ENCODE measurements around the gene BAZ1B. TPM values are rescaled to one million over a fixed set of nuclear protein-coding genes. Genes with fewer than 3 reads are reported as not detected.
A peak's percentile ranks its signal among the peaks of the same experiment; 100 is the strongest.
"Not testable (repeated sequence)": the region's sequence is repeated elsewhere in the genome, so short reads cannot be mapped to it uniquely, and the experiment has no call there.

The BAZ1B gene
- total RNA-seq, 1 donor from 2014 or later: 47.2 TPM

DNA sequence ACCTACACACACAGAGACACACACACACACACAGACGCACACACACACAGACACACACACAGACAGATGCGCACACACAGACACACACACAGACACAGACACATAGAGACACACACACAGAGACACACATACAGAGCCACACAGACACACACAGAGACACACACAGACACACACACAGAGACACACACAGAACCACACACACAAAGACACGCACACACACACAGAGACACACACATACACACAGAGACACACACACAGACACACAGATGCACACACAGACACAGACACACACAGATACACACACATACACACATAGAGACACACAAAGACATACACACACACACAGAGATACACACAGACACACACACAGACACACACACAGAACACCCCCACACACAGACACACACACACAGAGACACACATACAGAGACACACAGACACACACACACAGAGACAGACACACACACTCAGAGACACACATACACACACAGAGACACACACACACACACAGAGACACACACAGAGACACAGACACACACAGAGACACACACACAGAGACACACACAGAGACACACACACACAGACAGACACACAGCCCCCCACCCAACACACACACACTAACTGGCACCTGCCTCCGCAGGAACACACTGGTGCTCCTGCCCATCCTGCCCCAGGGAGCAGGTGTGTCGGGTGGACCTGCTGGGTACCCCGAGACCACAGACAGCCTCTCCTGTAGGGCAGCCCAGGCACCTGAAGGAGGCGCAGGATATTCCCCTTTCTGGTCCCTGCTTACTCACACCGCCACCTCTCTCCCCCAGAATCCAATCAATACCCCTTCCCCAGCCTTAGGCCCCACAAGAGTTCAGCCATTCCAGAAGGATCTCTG, 93.9 kb downstream of the BAZ1B start:
- DNase-seq (ENCODE audit: low read depth): no peak
- TF ChIP-seq, protein P1, sequence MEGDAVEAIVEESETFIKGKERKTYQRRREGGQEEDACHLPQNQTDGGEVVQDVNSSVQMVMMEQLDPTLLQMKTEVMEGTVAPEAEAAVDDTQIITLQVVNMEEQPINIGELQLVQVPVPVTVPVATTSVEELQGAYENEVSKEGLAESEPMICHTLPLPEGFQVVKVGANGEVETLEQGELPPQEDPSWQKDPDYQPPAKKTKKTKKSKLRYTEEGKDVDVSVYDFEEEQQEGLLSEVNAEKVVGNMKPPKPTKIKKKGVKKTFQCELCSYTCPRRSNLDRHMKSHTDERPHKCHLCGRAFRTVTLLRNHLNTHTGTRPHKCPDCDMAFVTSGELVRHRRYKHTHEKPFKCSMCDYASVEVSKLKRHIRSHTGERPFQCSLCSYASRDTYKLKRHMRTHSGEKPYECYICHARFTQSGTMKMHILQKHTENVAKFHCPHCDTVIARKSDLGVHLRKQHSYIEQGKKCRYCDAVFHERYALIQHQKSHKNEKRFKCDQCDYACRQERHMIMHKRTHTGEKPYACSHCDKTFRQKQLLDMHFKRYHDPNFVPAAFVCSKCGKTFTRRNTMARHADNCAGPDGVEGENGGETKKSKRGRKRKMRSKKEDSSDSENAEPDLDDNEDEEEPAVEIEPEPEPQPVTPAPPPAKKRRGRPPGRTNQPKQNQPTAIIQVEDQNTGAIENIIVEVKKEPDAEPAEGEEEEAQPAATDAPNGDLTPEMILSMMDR (conservative IDR thresholded peaks at IDR 0.05; ENCODE audit: low read depth, low read length): no peak
- no peak overlapping the region for H3K4me3 ChIP-seq (ENCODE audit: low read depth, low read length)

DNA sequence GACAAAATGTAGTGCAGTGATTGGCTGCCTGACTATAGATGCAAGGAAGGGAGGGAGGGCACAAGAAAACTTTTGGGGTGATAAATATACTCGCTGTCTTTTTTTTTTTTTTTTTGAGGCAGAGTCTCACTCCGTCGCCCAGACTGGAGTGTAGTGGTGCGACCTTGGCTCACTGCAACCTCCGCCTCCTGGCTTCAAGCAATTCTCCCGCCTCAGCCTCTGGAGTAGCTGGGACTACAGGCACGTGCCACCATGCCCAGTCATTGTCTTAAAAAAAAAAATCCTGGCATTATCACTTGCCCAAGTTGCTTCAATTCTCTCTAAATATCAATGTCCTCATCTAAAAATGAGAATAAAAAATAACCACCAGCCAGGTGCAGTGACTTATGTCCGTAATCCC, 96.1 kb downstream of the BAZ1B start:
- H3K4me3 ChIP-seq (ENCODE audit: low read depth, low read length): no peak overlapping the region
- no peak for DNase-seq (ENCODE audit: low read depth)
- TF ChIP-seq, protein P1 (conservative IDR thresholded peaks at IDR 0.05; ENCODE audit: low read depth, low read length): no peak

DNA sequence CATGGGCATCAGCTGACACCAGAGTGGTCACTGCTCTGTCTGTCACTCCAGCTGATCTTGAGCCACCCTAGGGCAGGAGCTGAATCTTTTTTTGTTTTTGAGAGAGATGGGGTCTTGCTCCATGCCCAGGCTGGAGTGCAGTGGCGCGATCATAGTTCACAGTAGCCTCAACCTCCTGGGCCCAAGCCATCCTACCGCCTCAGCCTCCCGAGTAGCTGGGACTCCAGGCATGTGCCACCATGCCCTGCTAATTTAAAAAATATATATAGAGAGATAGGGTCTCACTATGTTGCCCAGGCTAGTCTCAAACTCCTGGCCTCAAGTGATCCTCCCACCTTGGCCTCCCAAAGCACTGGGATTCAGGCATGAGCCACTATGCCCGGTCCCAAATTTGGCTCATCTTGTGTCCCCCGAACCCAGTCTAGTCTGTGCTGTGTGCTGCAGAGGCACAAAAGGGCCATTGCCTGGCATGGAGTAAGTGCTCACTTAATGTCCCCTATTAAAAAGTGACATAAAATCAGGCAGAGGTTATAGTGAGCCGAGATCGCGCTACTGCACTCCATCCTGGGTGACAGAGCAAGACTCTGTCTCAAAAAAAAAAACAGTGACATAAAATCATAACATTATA, 96.6 kb downstream of the BAZ1B start:
- TF ChIP-seq, protein P1 (conservative IDR thresholded peaks at IDR 0.05; ENCODE audit: low read depth, low read length): no peak
- no peak for DNase-seq (ENCODE audit: low read depth)
- H3K4me3 ChIP-seq (ENCODE audit: low read depth, low read length): no peak overlapping the region

DNA sequence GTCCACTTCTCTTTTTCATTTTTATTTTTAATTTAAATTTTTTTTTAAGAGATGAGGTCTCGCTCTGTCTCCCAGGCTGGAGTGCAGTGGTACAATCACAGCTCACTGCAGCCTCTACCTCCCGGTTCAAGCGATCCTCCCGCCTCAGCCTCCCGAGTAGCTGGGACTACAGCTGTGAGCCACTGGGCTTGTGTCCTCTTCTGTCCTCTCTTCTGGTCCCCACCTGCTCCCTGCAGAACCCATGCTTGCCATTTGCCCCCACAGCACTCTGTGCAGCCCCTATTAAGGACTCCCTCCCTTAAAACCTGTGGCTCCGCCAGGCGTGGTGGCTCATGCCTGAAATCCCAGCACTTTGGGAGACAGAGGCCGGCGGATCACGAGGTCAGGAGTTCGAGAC, 97.6 kb downstream of the BAZ1B start:
- no peak for DNase-seq (ENCODE audit: low read depth)
- TF ChIP-seq, protein P1 (conservative IDR thresholded peaks at IDR 0.05; ENCODE audit: low read depth, low read length): no peak
- H3K4me3 ChIP-seq (ENCODE audit: low read depth, low read length): peak overlapping the region; percentile 39

DNA sequence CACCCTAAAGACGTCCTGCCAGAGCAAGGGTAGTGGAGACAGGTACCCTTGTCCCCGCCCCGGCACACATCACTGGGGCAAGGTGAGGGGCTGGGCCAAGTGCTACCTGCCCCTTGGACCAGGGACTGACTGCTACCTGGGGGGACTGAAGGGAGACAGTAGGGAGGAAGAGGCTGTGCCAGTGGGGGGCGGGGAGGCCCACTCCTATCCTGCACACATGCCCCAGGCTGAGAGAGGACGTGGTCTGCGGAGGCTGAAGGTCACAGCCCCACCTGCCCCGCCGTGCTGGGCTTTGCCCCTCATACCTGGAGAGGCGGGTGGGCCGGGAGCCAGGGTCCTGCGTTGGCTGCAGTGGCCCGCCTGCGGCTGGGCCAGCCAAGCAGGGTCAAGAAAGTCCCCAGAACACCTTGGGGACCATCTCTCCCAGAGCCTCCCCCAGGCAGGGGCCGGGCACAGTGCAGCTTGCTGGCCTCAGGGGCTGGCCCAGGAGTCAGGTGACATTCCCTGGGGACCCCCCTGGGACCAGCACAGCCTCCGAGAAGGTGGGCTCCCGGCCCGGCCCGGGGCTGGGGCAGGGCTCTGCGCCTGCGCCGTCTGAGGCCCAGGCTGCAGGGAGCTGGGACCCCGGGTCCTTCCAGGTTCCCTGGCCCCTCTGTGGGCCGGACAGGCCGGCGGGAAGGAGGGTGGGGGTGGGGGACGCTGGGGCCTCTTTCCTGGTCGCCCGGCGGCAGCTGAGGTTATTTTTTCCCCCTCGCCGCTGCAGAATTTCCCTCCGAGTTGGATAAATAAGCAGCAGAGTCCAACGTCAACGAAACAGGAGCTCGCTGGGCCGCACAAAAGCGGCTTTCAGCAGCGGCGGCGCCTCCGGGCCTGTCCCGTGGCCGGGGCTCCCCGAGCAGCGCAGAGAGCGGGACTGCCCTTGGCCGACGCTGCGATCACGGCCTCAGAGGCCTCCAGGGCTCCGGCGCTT, 98.3 kb downstream of the BAZ1B start:
- TF ChIP-seq, protein P1 (conservative IDR thresholded peaks at IDR 0.05; ENCODE audit: low read depth, low read length): no peak
- H3K4me3 ChIP-seq (ENCODE audit: low read depth, low read length): peak overlapping the region; percentile 39
- DNase-seq (ENCODE audit: low read depth): no peak

DNA sequence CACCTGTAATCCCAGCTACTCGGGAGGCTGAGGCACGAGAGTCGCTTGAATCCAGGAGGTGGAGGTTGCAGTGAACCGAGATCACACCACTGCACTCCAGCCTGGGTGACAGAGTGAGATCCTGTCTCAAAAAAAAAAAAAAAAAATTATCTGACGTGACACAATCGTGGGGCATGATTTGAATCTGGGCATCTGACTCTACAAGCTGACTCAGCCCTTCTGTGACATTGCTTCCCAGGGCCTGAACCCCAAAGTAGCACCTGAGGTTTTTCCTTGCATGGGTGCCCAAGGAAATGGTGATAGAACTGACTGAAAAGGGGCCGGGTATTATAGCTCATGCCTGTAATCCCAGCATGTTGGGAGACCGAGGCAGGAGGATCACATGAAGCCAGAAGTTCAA, 101.5 kb downstream of the BAZ1B start:
- not testable (repeated sequence) for H3K4me3 ChIP-seq (ENCODE audit: low read depth, low read length); DNase-seq (ENCODE audit: low read depth)

DNA sequence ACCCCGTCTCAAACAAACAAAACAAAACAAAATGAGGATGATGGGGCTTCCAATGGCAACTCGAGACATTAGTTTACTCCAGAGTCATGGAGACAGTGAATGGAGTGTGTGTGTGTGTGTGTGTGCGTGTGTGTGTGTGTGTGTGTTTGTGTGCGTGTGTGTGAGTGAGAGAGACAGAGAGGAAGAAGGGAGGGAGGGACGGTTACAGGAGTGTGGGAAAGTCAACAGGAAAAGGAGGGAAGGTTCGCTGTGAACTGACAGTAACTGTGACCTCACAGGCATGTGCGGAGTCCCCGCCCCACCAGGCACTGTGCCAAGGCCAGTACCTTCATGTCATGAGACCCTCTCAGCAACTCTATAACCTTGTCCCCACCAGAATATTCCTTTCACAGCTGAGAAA, 102.1 kb downstream of the BAZ1B start:
- not testable (repeated sequence) for H3K4me3 ChIP-seq (ENCODE audit: low read depth, low read length); DNase-seq (ENCODE audit: low read depth)

Measured in epithelial cell of proximal tubule (primary cell).